Testis (tissue), 3 donors: ENCODE measurements around the gene UBR3. TPM values are rescaled to one million over a fixed set of nuclear protein-coding genes. Genes with fewer than 3 reads are reported as not detected.

Experiments
- DNase-seq: peaks from one replicate; pipeline ENCODE4 v3.0.0-alpha.2; 2019
- H3K27ac ChIP-seq, 2 donors: fragments of 200-600 bp; sonication (generic); one replicate each; pipeline ENCODE4 v1.5.1; 2019
- H3K27me3 ChIP-seq: fragments of 200-600 bp; sonication (generic); one replicate; pipeline ENCODE4 v1.5.1; 2019
- H3K36me3 ChIP-seq: fragments of 200-600 bp; sonication (generic); one replicate; pipeline ENCODE4 v1.5.1; 2017; ENCODE audit warnings: low read depth; ENCODE audit errors: missing control alignments
- H3K4me1 ChIP-seq: fragments of 200-600 bp; sonication (generic); one replicate; pipeline ENCODE4 v1.5.1; 2019
- H3K4me3 ChIP-seq, 2 donors: fragments of 200-600 bp; sonication (generic); one replicate each; pipeline ENCODE4 v1.5.1; 2017 to 2019
- H3K9me3 ChIP-seq: fragments of 200-600 bp; sonication (generic); one replicate; pipeline ENCODE4 v1.5.1; 2017
- CTCF ChIP-seq, 3 experiments: fragments of 450-650 bp in 2 of 3; fragments of 200-600 bp in 1 of 3; sonication (generic) in 1 of 3; IDR thresholded peaks; one replicate each; pipeline ENCODE4 v1.5.1; 2016 to 2019; ENCODE audit warnings: antibody characterized with exemption in 3 of 3, mild to moderate bottlenecking in 2 of 3, moderate library complexity in 1 of 3
- POLR2A ChIP-seq: fragments of 450-650 bp; IDR thresholded peaks from one replicate; pipeline ENCODE4 v1.6.1; 2017; ENCODE audit warnings: antibody characterized with exemption, mild to moderate bottlenecking, moderate library complexity
- WGBS, 2 donors: methylation state at CpG; one replicate each; pipeline ENCODE4 v1.1.5; 2018; 5-methylcytosine and 5-hydroxymethylcytosine counted together
- intact Hi-C: fragments of 100-400 bp; cut with DNase I; formaldehyde crosslinking; loops from one replicate; pipeline ENCODE4 v1.15.1; 2023; ENCODE audit warnings: low total_unique reads
- polyA plus RNA-seq: library from polyadenylated mRNA; stranded (reverse); fragments of 350-450 nt; fragmentation: Illumina TruSeq; extraction: RNeasy Lipid Tissue Mini Kit (QIAGEN cat#74804); gene quantifications from one replicate; pipeline ENCODE4 v1.2.3, GENCODE V29; 2014; ENCODE audit warnings: low read depth, low replicate concordance; ENCODE audit not compliant: insufficient read depth
- total RNA-seq, 2 donors: library from RNA; depleted of rRNA; stranded (reverse); fragments of >200 nt; gene quantifications; one replicate each; pipeline ENCODE4 v1.2.3, GENCODE V29; 2016

UBR3 gene
- total and polyA plus RNA-seq, 3 donors from 2014 or later: 24.3 to 132 (median 122) TPM

GRCh38 chr2:169980001-169980400 lies 152.7 kb downstream of the UBR3 start:
- H3K27me3 ChIP-seq: no peaks in the 10 kb centered on the region
- intact Hi-C loops: no loop called here
- H3K36me3 ChIP-seq: no peaks in the 10 kb centered on the region
- H3K4me1 ChIP-seq: no peaks in the 10 kb centered on the region
- WGBS, 2 donors: 79 to 81% methylated on average over 4 of the region's 4 CpGs
- no peak overlapping the region for H3K27ac ChIP-seq
- TF ChIP-seq CTCF (IDR thresholded peaks at IDR 0.05) (no peak), POLR2A (no peak)
- H3K9me3 ChIP-seq: no peaks in the 10 kb centered on the region
- no peak for DNase-seq
- H3K4me3 ChIP-seq: no peak overlapping the region

- WGBS, 2 donors: 84 to 85% methylated on average over 2 of the region's 2 CpGs
- no peak overlapping the region for H3K4me3 ChIP-seq
- H3K27me3 ChIP-seq: no peaks in the 10 kb centered on the region
- no peak for TF ChIP-seq POLR2A
- TF ChIP-seq CTCF (IDR thresholded peaks at IDR 0.05): no peak
- H3K4me1 ChIP-seq: no peaks in the 10 kb centered on the region
- intact Hi-C loops: no loop called here
- no peaks in the 10 kb centered on the region for H3K36me3 ChIP-seq
- H3K27ac ChIP-seq: no peak overlapping the region
- no peaks in the 10 kb centered on the region for H3K9me3 ChIP-seq
- DNase-seq: no peak
These were observed 153.4 kb downstream of the UBR3 start for GRCh38 chr2:169980643-169981042.

DNA sequence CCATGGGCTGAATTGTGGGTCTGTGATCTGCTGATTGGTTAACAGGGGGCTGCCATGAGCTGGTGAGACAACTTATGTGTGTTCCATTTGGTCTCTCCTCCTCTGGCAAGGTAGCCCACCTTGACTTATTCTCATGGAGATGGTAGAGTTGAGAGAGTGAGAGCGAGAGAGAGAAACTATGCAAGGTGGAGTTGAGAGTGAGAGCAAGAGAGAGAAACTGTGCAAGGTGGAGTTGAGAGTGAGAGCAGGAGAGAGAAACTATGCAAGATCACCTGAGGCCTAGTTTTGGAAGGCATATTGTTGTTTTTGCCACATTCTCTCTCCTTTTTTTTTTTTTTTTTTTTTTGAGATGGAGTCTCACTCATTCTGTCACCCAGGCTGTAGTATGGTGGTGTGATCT lies 155.7 kb downstream of the UBR3 start:
- no peaks in the 10 kb centered on the region for H3K27me3 ChIP-seq
- no peak overlapping the region for H3K4me3 ChIP-seq
- DNase-seq: no peak
- H3K27ac ChIP-seq: no peak overlapping the region
- intact Hi-C loops: no loop called here
- H3K36me3 ChIP-seq: no peaks in the 10 kb centered on the region
- 36 to 45% methylated on average over 1 of the region's 1 CpG for WGBS, 2 donors
- no peak for TF ChIP-seq CTCF (IDR thresholded peaks at IDR 0.05)
- no peak for TF ChIP-seq POLR2A
- H3K9me3 ChIP-seq: no peaks in the 10 kb centered on the region
- no peaks in the 10 kb centered on the region for H3K4me1 ChIP-seq

- no peaks in the 10 kb centered on the region for H3K36me3 ChIP-seq
- TF ChIP-seq POLR2A: no peak
- TF ChIP-seq CTCF (IDR thresholded peaks at IDR 0.05): no peak
- H3K4me3 ChIP-seq: no peak overlapping the region
- 87 to 89% methylated on average over 3 of the region's 3 CpGs for WGBS, 2 donors
- H3K27me3 ChIP-seq: no peaks in the 10 kb centered on the region
- H3K4me1 ChIP-seq: no peaks in the 10 kb centered on the region
- H3K9me3 ChIP-seq: no peaks in the 10 kb centered on the region
- DNase-seq: peak; percentile 22
- no peak overlapping the region for H3K27ac ChIP-seq
- intact Hi-C loops: no loop called here
These were observed 156.3 kb downstream of the UBR3 start for GRCh38 chr2:169983506-169983905.

DNA sequence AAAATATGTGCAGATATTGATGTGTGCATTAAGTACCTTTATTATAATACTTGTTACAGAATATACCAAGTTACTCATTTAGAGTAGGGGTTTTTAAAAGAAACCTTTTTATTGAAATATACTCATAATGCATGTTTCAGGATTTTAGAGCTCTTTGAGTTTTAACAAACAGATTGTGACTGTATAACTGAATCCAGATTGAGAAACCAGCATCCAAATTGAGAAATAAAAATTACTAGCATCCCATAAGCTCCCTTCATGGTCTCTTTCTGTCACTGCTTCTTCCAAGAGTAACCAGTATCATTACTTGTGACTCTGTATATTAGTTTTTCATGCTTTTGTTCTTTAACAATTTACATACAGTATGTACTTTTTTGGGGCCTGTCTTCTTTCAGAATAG lies 156.9 kb downstream of the UBR3 start:
- DNase-seq: no peak
- H3K27ac ChIP-seq: no peak overlapping the region
- no peaks in the 10 kb centered on the region for H3K36me3 ChIP-seq
- no peaks in the 10 kb centered on the region for H3K9me3 ChIP-seq
- no peaks in the 10 kb centered on the region for H3K4me1 ChIP-seq
- TF ChIP-seq CTCF (IDR thresholded peaks at IDR 0.05) (no peak), POLR2A (no peak)
- intact Hi-C loops: no loop called here
- H3K4me3 ChIP-seq: no peak overlapping the region
- no peaks in the 10 kb centered on the region for H3K27me3 ChIP-seq
